HepG2 (cell line): ENCODE results near the gene MDH2. TPM values are rescaled to one million over a fixed set of nuclear protein-coding genes. Genes with fewer than 3 reads are reported as not detected.
A peak's percentile ranks its signal among the peaks of the same experiment; 100 is the strongest.

Experiments used
- HOXA7 ChIP-seq: sonication (generic); formaldehyde crosslinking; IDR thresholded peaks from 2 replicates; pipeline ENCODE4 v1.8.1; 2022; ENCODE audit warnings: mild to moderate bottlenecking, missing genetic modification reagents, moderate library complexity
- KLF9 ChIP-seq: IDR thresholded peaks from 2 replicates; pipeline ENCODE4 v1.6.1; 2016; ENCODE audit warnings: low read depth
- MED1 ChIP-seq: sonication (generic); formaldehyde crosslinking; IDR thresholded peaks from 2 replicates; pipeline ENCODE4 v1.4.0; 2020; ENCODE audit warnings: missing genetic modification reagents
- MED8 ChIP-seq: sonication (generic); formaldehyde crosslinking; IDR thresholded peaks from 2 replicates; pipeline ENCODE4 v1.8.1; 2023; ENCODE audit warnings: mild to moderate bottlenecking, missing genetic modification reagents; ENCODE audit not compliant: insufficient replicate concordance
- MEF2D ChIP-seq: sonication (generic); formaldehyde crosslinking; IDR thresholded peaks from 2 replicates; pipeline ENCODE4 v1.5.1; 2020; ENCODE audit warnings: mild to moderate bottlenecking, missing genetic modification reagents
- MTA1 ChIP-seq: sonication (generic); formaldehyde crosslinking; IDR thresholded peaks from 2 replicates; pipeline ENCODE4 v1.4.0; 2020; ENCODE audit warnings: missing genetic modification reagents, mild to moderate bottlenecking, borderline replicate concordance
- POLR2AphosphoS2 ChIP-seq: IDR thresholded peaks from 2 replicates; pipeline ENCODE4 v1.6.1; 2011; ENCODE audit warnings: low read depth, low read length, improper control_type of control experiment
- RFX1 ChIP-seq: fragments of 450-650 bp; IDR thresholded peaks from 2 replicates; pipeline ENCODE4 v1.6.1; 2017
- RFX5 ChIP-seq: IDR thresholded peaks from 2 replicates; pipeline ENCODE4 v1.6.1; 2011; ENCODE audit warnings: low read depth, low read length, improper control_type of control experiment
- SNRNP70 ChIP-seq: fragments of 200-400 bp; formaldehyde crosslinking; IDR thresholded peaks from 2 replicates; pipeline ENCODE4 v1.6.1; 2017; ENCODE audit warnings: mild to moderate bottlenecking, low read depth, low read length, moderate library complexity
- TEAD3 ChIP-seq: optimal IDR thresholded peaks from 2 replicates; pipeline ENCODE3; 2016; ENCODE audit warnings: borderline replicate concordance
- THAP11 ChIP-seq: IDR thresholded peaks from 2 replicates; pipeline ENCODE4 v1.6.1; 2016; ENCODE audit warnings: missing biosample characterization, missing genetic modification reagents
- YEATS4 ChIP-seq: sonication (generic); formaldehyde crosslinking; IDR thresholded peaks from 2 replicates; pipeline ENCODE4 v1.4.0; 2020; ENCODE audit warnings: missing genetic modification reagents, borderline replicate concordance
- ZNF18 ChIP-seq: sonication (generic); formaldehyde crosslinking; IDR thresholded peaks from 2 replicates; pipeline ENCODE4 v1.8.0; 2022; ENCODE audit warnings: mild to moderate bottlenecking, missing genetic modification reagents; ENCODE audit not compliant: insufficient replicate concordance
- ZNF333 ChIP-seq: sonication (generic); formaldehyde crosslinking; IDR thresholded peaks from 2 replicates; pipeline ENCODE4 v1.4.0; 2020; ENCODE audit warnings: mild to moderate bottlenecking, missing genetic modification reagents, borderline replicate concordance
- ZNF335 ChIP-seq: sonication (generic); formaldehyde crosslinking; IDR thresholded peaks from 2 replicates; pipeline ENCODE4 v1.4.0; 2020; ENCODE audit warnings: missing genetic modification reagents
- ZNF354B ChIP-seq: sonication (generic); formaldehyde crosslinking; IDR thresholded peaks from 2 replicates; pipeline ENCODE4 v1.8.0; 2022; ENCODE audit warnings: mild to moderate bottlenecking, missing genetic modification reagents
- ZNF496 ChIP-seq: sonication (generic); formaldehyde crosslinking; IDR thresholded peaks from 2 replicates; pipeline ENCODE4 v1.8.1; 2023; ENCODE audit warnings: mild to moderate bottlenecking, moderate library complexity, missing genetic modification reagents; ENCODE audit not compliant: insufficient replicate concordance
- ZNF605 ChIP-seq: sonication (generic); formaldehyde crosslinking; IDR thresholded peaks from 2 replicates; pipeline ENCODE4 v1.8.0; 2022; ENCODE audit warnings: mild to moderate bottlenecking, missing genetic modification reagents
- polyA plus RNA-seq, 8 experiments: library from polyadenylated mRNA; depleted of rRNA in 3 of 8; stranded (reverse) in 7 of 8; unstranded in 1 of 8; fragments of >200 nt; fragmentation: Illumina TruSeq in 4 of 8; extraction: Trizol in 4 of 8; gene quantifications; 2 replicates each; pipeline versions ENCODE4 v1.2.1 to v1.2.3, GENCODE V29; 2011 to 2016; ENCODE audit warnings: low read depth in 4 of 8, missing spikeins in 1 of 8, mixed read lengths in 1 of 8; ENCODE audit not compliant: insufficient read depth in 1 of 8
- total RNA-seq, 5 experiments: library from RNA; depleted of rRNA; stranded (reverse); fragments of >200 nt; fragmentation: Illumina TruSeq; extraction: Trizol; gene quantifications; 2 replicates each; pipeline ENCODE4 v1.2.3, GENCODE V29; 2016; ENCODE audit warnings: low read depth in 1 of 5
- TF ChIP-seq, protein P1 (sequence below): sonication (generic); formaldehyde crosslinking; IDR thresholded peaks from 2 replicates; pipeline ENCODE4 v1.5.0; 2020; ENCODE audit warnings: missing genetic modification reagents, mild to moderate bottlenecking, borderline replicate concordance
- TF ChIP-seq, protein P2 (sequence below): sonication (generic); formaldehyde crosslinking; IDR thresholded peaks from 2 replicates; pipeline ENCODE4 v1.4.0; 2020; ENCODE audit warnings: low read depth, mild to moderate bottlenecking, missing genetic modification reagents
- TF ChIP-seq, protein P3 (sequence below): sonication (generic); formaldehyde crosslinking; IDR thresholded peaks from 2 replicates; pipeline ENCODE4 v1.8.0; 2022; ENCODE audit warnings: missing genetic modification reagents, mild to moderate bottlenecking, borderline replicate concordance
- TF ChIP-seq, protein P4 (sequence below): sonication (generic); formaldehyde crosslinking; IDR thresholded peaks from 2 replicates; pipeline ENCODE4 v1.8.0; 2022; ENCODE audit warnings: missing genetic modification reagents, mild to moderate bottlenecking, inconsistent platforms, borderline replicate concordance

MDH2 gene
- total and polyA plus RNA-seq, 2 of the 13 experiments (the other 11 are each of a cell fraction or from before 2014, with no cell fraction given), result 81.4 to 90.3 TPM

DNA sequence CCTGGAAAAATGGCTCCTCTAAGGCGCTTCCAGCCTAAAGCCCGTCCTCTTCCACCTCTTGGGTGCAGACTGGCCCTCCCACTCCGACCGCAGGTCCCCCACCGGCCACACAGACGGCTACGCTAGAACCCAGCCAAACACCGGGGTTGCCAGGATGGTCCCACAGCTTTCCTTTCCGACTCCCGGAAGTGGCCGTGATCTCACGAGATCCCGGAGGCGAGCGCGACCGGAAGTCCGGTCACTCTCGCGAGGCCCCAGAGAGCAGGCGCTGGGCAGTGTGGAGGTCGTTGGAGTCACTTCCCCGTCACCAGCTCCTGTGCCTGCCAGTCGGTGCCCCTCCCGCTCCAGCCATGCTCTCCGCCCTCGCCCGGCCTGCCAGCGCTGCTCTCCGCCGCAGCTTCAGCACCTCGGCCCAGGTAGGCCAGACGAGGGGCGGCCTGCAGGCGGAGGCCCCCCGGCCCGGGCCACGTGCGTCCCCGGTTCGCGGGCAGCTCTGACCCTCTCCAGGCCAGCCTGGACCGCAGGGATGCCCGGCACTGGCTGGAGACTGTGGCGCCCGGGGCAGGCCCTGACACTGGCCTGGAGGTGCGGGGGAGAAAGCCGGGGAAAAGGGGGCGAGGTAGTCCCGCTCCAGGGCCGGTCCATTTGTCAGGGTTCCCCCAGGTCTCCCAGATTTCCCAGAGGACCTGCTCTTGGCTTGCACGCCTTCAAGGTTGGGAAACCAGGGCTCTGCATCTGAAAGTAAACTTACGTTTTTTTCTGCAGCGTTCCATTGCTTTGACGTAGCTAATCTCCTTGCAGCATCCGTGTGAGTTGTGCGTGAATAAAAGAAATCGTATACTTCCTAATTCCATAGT is at the start of gene MDH2, which contains the start of gene STYXL1 (continued):
- TF ChIP-seq, protein P1, sequence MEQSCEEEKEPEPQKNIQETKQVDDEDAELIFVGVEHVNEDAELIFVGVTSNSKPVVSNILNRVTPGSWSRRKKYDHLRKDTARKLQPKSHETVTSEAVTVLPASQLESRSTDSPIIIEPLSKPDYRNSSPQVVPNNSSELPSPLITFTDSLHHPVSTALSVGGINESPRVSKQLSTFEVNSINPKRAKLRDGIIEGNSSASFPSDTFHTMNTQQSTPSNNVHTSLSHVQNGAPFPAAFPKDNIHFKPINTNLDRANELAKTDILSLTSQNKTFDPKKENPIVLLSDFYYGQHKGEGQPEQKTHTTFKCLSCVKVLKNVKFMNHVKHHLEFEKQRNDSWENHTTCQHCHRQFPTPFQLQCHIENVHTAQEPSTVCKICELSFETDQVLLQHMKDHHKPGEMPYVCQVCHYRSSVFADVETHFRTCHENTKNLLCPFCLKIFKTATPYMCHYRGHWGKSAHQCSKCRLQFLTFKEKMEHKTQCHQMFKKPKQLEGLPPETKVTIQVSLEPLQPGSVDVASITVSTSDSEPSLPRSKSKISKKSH (CRISPR knock-in tag), result 0 out of 2 replicates have a peak, but pooled peaks have one; percentile 39
- no peak for TF ChIP-seq HOXA7 (CRISPR knock-in tag)
- TF ChIP-seq, protein P2, sequence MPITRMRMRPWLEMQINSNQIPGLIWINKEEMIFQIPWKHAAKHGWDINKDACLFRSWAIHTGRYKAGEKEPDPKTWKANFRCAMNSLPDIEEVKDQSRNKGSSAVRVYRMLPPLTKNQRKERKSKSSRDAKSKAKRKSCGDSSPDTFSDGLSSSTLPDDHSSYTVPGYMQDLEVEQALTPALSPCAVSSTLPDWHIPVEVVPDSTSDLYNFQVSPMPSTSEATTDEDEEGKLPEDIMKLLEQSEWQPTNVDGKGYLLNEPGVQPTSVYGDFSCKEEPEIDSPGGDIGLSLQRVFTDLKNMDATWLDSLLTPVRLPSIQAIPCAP (CRISPR knock-in tag), result no peak
- TF ChIP-seq POLR2AphosphoS2, result no peak
- TF ChIP-seq, protein P3, sequence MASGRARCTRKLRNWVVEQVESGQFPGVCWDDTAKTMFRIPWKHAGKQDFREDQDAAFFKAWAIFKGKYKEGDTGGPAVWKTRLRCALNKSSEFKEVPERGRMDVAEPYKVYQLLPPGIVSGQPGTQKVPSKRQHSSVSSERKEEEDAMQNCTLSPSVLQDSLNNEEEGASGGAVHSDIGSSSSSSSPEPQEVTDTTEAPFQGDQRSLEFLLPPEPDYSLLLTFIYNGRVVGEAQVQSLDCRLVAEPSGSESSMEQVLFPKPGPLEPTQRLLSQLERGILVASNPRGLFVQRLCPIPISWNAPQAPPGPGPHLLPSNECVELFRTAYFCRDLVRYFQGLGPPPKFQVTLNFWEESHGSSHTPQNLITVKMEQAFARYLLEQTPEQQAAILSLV (CRISPR knock-in tag), result peak; percentile 77; the same call in 1 of the 2 replicates
- TF ChIP-seq KLF9, result no peak
- TF ChIP-seq MED8, result peak; percentile 64
- peak; percentile 71 for TF ChIP-seq TEAD3 (CRISPR knock-in tag)
- TF ChIP-seq ZNF18 (CRISPR knock-in tag), result no peak
- TF ChIP-seq MTA1 (CRISPR knock-in tag), result peak; percentile 43; the same call in 1 of the 2 replicates
- no peak for TF ChIP-seq RFX5
- TF ChIP-seq SNRNP70, result no peak
- peak; percentile 96 for TF ChIP-seq THAP11 (CRISPR knock-in tag)
- peak; percentile 96 for TF ChIP-seq ZNF605 (CRISPR knock-in tag)
- TF ChIP-seq ZNF354B (CRISPR knock-in tag), result 0 out of 2 replicates have a peak, but pooled peaks have one; percentile 31
- no peak for TF ChIP-seq MEF2D (CRISPR knock-in tag)
- TF ChIP-seq, protein P4, sequence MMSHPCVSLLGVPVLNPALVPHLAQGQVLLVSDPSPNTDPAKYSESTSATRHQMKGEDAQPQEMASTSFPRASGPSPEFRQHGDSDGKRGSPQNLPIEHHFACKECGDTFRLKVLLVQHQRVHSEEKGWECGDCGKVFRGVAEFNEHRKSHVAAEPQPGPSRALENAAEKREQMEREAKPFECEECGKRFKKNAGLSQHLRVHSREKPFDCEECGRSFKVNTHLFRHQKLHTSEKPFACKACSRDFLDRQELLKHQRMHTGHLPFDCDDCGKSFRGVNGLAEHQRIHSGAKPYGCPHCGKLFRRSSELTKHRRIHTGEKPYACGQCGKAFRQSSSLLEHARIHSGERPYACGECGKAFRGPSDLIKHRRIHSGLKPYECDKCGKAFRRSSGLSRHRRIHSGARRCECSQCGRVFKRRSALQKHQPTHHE, result peak; percentile 92
- TF ChIP-seq YEATS4, result peak; percentile 91
- no peak for TF ChIP-seq RFX1
- TF ChIP-seq ZNF333, result peak; percentile 55; the same call in 1 of the 2 replicates
- peak; percentile 74; the same call in 1 of the 2 replicates for TF ChIP-seq ZNF335
- no peak for TF ChIP-seq ZNF496 (CRISPR knock-in tag)
- TF ChIP-seq MED1 (CRISPR knock-in tag), result peak; percentile 74
